Right renal cortex interstitium (tissue), 3 donors: ENCODE measurements around the gene BMPER. TPM values are rescaled to one million over a fixed set of nuclear protein-coding genes. Genes with fewer than 3 reads are reported as not detected.

Experiments used
- DNase-seq, 3 donors: peaks; one replicate each; pipeline ENCODE4 v3.0.0-alpha.2; 2013; ENCODE audit warnings: low read depth in 3 of 3, low spot score in 2 of 3
- polyA plus RNA-seq, 3 donors: library from polyadenylated mRNA; unstranded; fragments of 120-200 nt; gene quantifications; one replicate each; pipeline ENCODE4 v1.2.1, GENCODE V29; 2013; ENCODE audit not compliant: insufficient read length in 3 of 3

Gene BMPER
- polyA plus RNA-seq, 3 donors = 14.7 to 26.1 (median 20.1) TPM

DNA sequence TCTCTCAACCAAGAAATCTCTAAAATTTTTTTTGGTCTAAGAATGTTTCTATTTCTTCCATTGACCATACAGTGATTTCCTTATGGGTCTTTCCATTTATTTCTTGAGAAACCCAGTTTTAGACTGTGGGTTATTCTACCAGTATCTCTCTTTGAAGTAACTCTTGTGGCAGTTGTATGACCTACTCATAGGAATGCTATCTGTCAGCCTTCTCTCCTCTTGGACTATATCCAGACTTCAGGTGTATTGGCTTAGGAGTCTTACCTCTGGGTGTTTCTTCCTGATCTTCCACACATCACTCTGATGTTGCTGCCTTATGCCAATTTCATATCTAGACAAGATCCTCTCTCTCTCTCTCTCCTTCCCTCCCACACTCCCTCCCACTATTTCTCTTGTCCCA lies 178.1 kb downstream of the BMPER start:
- no peak for DNase-seq

DNA sequence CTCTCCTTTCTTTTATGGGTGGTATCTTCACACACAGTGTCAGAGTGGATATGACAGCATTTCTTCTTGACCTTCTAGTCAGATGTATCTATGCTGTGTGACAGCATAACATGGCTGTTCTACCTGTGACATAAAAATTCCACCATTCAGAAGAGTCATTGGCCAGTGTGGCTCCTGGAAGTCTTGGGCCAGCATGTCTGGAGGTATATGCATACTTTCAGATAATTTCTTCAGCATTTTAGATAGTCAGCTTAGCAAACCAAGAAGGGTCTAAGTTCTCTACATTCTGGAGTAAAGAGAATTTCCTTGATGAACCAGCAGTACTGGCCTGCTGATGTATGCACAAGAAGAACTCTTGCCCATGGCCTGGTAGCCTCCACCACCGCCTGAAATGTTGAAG lies 179.3 kb downstream of the BMPER start:
- DNase-seq = no peak

DNA sequence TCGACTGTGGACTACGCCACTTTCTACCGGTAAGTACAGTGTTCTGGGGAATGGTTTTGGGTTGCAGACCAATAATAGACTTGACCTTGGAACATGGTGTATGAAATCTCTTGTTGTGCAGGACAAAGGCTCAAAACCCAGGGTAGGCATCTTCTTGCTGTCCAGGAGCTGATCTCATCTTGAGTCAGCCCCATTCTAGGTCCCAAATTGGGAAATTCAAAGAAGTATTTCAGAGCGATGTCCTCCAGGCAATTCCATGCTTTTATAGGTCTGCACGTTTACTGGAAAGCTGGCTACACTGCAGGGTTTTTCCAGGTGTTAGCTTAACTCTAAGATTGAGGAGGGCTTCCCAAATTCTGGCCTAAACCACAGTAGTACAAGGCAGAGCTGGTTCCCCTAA lies 180.7 kb downstream of the BMPER start:
- no peak for DNase-seq

DNA sequence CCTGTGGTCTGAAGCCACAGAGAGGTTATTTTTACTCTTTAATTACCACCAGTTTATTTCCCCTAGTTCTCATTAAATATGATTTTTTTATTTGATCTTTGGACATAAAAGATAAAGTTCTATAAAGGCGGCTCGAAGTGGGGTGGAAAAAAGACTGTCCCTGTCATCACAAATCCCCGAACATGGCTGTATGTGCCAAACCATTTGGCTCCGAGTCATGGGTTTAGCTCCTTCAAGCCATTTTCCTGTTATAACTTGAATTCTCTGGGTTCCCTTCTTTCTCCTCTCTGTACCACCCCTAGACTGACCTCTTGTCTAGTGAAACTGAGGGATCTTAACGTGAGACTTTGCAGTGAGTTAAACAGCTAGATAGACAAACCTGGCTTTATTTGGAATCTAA lies 181.6 kb downstream of the BMPER start:
- DNase-seq = no peak

GRCh38 chr7:34087892-34088891 lies 182.9 kb downstream of the BMPER start:
- no peak for DNase-seq

- no peak for DNase-seq
These were observed 185.5 kb downstream of the BMPER start for GRCh38 chr7:34090816-34091215.

DNA sequence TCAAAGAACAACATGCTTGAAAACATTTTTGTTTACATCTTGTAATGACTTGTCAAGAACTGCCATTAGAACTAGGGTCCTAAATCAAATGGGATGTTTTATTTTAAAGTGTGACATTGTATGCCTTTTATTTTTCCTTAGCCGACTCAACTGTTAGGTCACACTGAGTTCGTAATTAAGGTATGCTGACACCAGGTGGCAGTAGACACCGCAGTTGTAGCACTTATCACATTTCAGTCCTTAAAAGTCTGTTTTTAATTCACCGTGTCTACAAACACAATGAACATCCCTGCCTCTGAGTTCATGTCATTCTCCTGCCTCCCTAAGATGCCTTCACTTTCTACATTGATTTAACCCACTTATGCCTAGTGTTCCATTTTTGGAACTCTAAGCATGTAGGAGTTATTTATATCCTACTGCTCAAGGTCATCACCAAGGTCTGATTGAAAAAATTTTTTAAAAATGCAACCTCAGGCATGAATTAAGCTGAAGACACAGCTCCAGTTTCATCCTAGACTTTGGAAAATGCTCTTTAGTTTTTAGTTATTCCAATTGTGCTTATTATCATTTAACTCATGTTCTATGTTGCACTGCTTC lies 186.1 kb downstream of the BMPER start:
- DNase-seq = no peak

DNA sequence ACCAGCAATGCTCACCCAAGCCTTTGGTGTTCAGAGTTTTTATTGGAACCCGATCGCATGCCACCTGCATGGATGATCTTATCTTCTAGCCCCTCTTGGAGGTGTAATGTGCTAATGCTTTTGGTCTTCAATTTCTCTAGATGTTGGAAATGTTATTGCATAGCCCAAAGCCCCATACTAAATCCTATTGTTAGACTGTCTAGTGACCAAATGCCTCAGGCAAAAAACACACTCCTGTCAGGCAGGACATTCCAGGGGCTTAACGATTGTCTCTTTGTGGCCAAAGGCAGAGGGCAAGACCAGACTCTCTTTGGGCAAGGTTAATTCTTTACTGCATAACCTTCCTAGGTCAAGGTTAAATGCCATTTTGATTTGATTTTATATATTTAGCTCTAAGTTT lies 187.9 kb downstream of the BMPER start:
- no peak for DNase-seq

- DNase-seq = peak in 2 of 3 donors; percentile 19 to 38
These were observed 190.9 kb downstream of the BMPER start for GRCh38 chr7:34096198-34096651.

DNA sequence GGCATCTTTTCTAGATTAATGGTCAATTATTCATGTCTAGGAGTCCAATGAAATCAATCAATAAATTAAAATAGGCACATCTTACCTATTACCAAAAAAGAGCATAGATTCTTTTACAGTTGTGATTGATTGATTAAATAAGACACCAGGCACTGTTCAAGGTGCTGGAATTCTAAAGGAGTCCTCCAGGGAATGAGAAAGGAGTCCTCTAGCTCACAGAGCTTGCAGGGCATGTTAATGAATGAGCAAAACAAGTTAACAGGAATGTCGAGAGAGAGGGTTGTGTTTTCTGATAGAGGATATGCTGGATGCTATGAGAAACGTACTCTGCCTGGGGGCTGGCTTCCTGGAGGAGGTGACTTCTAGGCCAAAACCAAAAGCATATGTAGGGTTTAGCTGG lies 191.4 kb downstream of the BMPER start:
- DNase-seq = no peak

- DNase-seq = no peak
These were observed 195.3 kb downstream of the BMPER start for GRCh38 chr7:34100661-34101060.

- no peak for DNase-seq
These were observed 198.8 kb downstream of the BMPER start for GRCh38 chr7:34104115-34104514.

DNA sequence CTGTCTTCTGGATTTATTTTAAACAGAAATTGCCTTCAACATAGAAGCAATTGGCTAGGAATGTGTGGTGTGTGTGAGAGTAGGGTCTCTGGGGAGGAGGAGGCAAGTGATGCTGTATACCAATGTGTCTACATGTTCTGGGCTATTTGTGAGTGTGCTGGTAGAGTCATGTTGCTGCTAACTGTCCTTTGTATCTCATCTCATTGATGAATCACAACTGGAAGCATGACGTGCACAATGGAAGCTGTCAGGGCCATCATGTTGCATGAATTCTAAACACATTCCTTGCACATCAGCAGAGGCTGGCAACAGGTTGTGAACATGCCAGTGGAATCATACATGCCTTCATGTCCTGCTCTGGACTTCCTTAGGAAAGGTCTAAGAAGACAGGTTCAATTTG lies 199.7 kb downstream of the BMPER start:
- no peak for DNase-seq

DNA sequence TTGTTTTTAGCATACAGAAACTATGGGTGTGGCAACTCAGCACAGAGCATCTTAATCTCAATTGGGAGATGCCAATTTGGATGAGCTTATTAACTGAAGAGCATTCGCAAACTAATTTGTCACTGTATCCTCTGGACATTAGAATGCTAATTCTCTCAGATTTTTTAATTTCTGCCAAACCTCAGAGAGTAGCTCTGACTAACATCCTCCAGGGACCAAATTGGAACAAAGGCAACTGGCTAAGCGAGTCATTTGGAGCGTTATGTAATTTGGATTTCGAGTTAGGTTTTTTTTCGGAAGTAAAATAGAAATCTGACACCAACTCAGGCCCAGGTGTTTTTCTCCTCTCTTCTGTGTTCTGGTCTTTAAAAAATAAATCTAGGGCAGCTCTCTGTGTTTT lies 201.9 kb downstream of the BMPER start:
- no peak for DNase-seq

DNA sequence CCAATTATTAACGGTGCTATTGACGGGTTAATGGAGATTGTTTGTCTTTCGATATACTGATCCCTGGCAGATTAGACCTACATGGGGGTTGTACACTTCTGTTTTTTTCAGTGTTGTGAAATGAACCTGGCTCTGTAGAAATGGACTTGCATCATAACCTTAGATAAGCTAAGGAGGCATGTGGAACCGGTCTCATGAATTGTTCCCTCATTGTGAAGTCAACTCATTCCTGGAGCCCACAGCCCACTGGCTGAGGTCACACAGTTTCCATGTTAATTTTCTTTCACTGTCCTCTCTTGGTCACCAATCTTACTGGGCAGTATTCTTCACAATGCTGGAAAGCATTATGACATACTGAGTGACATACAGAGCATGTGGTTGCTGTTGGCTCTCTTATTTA lies 202.8 kb downstream of the BMPER start:
- no peak for DNase-seq

- no peak for DNase-seq
These were observed 204.8 kb downstream of the BMPER start for GRCh38 chr7:34109936-34110780.

- DNase-seq = no peak
These were observed 205.7 kb downstream of the BMPER start for GRCh38 chr7:34111031-34111430.

DNA sequence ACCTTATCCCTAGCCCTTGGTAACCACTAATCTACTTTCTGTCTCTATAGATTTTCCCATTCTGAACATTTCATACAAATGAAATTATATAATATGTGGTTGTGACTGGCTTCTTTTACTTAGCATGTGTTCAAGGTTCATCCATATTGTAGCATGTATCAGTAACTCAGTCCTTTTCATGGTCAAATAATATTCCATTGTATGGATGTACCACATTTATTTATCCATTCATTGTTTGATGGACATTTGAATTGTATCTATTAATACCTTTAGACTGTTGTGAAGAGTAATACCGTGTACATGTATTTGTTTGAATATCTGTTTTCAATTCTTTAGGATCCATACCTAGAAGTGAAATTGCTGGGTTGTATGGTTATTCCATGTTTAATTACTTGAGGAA lies 210.2 kb downstream of the BMPER start:
- no peak for DNase-seq

GRCh38 chr7:34117573-34117972 lies 212.2 kb downstream of the BMPER start:
- DNase-seq = no peak

- DNase-seq = no peak
These were observed 216.0 kb downstream of the BMPER start for GRCh38 chr7:34121366-34121765.

GRCh38 chr7:34123316-34123715 lies 218.0 kb downstream of the BMPER start:
- no peak for DNase-seq
